Gastrocnemius medialis (tissue), 4 donors: ENCODE results near the gene SH2D5.

Source experiments
- POLR2A ChIP-seq, 2 donors: fragments of 450-650 bp; IDR thresholded peaks; one replicate each; pipeline ENCODE4 v1.6.1; 2017; ENCODE audit warnings: antibody characterized with exemption in 2 of 2, mild to moderate bottlenecking in 2 of 2, moderate library complexity in 2 of 2
- TF ChIP-seq, protein P1 (sequence below), 5 experiments: fragments of 450-650 bp in 3 of 5; fragments of 200-600 bp in 2 of 5; sonication (generic) in 2 of 5; IDR thresholded peaks in 4 of 5; conservative IDR thresholded peaks in 1 of 5; 1 replicate in 4 of 5; 2 replicates in 1 of 5; pipeline ENCODE4 v1.5.1; 2016 to 2019; ENCODE audit warnings: antibody characterized with exemption in 5 of 5, mild to moderate bottlenecking in 3 of 5, moderate library complexity in 3 of 5

DNA sequence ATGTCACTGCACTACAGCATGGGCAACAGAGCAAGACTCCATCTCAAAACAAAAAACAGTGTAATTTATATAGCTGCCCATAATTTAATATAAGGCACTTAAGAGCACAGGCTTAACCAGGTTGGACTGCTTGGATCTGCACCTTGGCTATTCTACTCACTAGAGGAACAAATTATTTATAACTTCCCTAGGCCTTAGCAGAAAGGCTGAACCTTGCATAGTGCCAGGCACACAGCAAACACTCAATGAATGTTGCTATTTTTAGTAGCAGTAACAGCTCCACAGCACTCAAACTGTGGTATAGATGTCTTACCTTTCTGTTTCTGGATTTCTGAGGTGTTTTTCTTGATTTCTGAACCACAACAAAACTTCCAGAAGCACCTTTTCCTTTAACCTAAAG, 34.8 kb upstream of the SH2D5 start:
- no peak for TF ChIP-seq POLR2A (IDR thresholded peaks at IDR 0.05)
- TF ChIP-seq, protein P1, sequence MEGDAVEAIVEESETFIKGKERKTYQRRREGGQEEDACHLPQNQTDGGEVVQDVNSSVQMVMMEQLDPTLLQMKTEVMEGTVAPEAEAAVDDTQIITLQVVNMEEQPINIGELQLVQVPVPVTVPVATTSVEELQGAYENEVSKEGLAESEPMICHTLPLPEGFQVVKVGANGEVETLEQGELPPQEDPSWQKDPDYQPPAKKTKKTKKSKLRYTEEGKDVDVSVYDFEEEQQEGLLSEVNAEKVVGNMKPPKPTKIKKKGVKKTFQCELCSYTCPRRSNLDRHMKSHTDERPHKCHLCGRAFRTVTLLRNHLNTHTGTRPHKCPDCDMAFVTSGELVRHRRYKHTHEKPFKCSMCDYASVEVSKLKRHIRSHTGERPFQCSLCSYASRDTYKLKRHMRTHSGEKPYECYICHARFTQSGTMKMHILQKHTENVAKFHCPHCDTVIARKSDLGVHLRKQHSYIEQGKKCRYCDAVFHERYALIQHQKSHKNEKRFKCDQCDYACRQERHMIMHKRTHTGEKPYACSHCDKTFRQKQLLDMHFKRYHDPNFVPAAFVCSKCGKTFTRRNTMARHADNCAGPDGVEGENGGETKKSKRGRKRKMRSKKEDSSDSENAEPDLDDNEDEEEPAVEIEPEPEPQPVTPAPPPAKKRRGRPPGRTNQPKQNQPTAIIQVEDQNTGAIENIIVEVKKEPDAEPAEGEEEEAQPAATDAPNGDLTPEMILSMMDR (IDR thresholded peaks at IDR 0.05 in 4 of 5, conservative IDR thresholded peaks at IDR 0.05 in 1 of 5) = no peak
